Measurements from ENCODE around the gene PTCH2.
"Not testable (repeated sequence)": the region's sequence is repeated elsewhere in the genome, so short reads cannot be mapped to it uniquely, and the experiment has no call there.

The PTCH2 gene

GRCh38 chr1:44801491-44802305 is 41.4 kb downstream of the PTCH2 start:
- H3K9me3 ChIP-seq (ENCODE audit: control insufficient read depth in 2 of 2, low read length in 2 of 2), result no peaks in the 10 kb centered on the region
- peak overlapping the region; percentile 39 to 47 for H3K9ac ChIP-seq (ENCODE audit: low read length in 2 of 2)
- H3K4me1 ChIP-seq (ENCODE audit: control insufficient read depth, insufficient read depth, low read length), result peaks cover 42% of the 10 kb centered on the region
- peak overlapping the region; percentile 60 to 63 for H3K4me3 ChIP-seq (ENCODE audit: low read length in 2 of 2)
- no peak overlapping the region for H3K27ac ChIP-seq (ENCODE audit: low read length)
- no peaks in the 10 kb centered on the region for H3K27me3 ChIP-seq (ENCODE audit: control insufficient read depth in 1 of 2, insufficient read depth in 2 of 2, low read length in 2 of 2)
- H3K36me3 ChIP-seq (ENCODE audit: control insufficient read depth in 2 of 2, insufficient read depth in 2 of 2, low read length in 2 of 2), result peaks cover 9 to 18% of the 10 kb centered on the region in 2 donors

GRCh38 chr1:44799770-44800584 is 43.1 kb downstream of the PTCH2 start, which contains the start of gene PLK3:
Gene PLK3, plus strand, starts transcription at chr1:44800377. Its CDS starts 87 bp downstream, at chr1:44800464.
- no peaks in the 10 kb centered on the region for H3K9me3 ChIP-seq (ENCODE audit: control insufficient read depth in 2 of 2, low read length in 2 of 2)
- peak within 1 kb of the TSS; percentile 63 to 82 for H3K4me3 ChIP-seq (ENCODE audit: low read length in 2 of 2)
- H3K27ac ChIP-seq (ENCODE audit: low read length), result peak within 1 kb of the TSS; percentile 82
- no peaks in the 10 kb centered on the region for H3K27me3 ChIP-seq (ENCODE audit: control insufficient read depth in 1 of 2, insufficient read depth in 2 of 2, low read length in 2 of 2)
- peak within 1 kb of the TSS; percentile 73 to 81 for H3K9ac ChIP-seq (ENCODE audit: low read length in 2 of 2)
- H3K4me1 ChIP-seq (ENCODE audit: control insufficient read depth, insufficient read depth, low read length), result peaks cover 28% of the 10 kb centered on the region
- peaks cover 7 to 11% of the 10 kb centered on the region in 2 donors for H3K36me3 ChIP-seq (ENCODE audit: control insufficient read depth in 2 of 2, insufficient read depth in 2 of 2, low read length in 2 of 2)

GRCh38 chr1:44798481-44799365 is 44.3 kb downstream of the PTCH2 start:
- peaks cover 23% of the 10 kb centered on the region for H3K4me1 ChIP-seq (ENCODE audit: control insufficient read depth, insufficient read depth, low read length)
- no peak overlapping the region for H3K27ac ChIP-seq (ENCODE audit: low read length)

GRCh38 chr1:44797886-44798285 is 45.2 kb downstream of the PTCH2 start:
- H3K4me1 ChIP-seq (ENCODE audit: control insufficient read depth, insufficient read depth, low read length), result peaks cover 21% of the 10 kb centered on the region
- H3K27ac ChIP-seq (ENCODE audit: low read length); H3K4me3 ChIP-seq (ENCODE audit: low read length in 2 of 2); H3K36me3 ChIP-seq (ENCODE audit: control insufficient read depth in 2 of 2, insufficient read depth in 2 of 2, low read length in 2 of 2); H3K9ac ChIP-seq (ENCODE audit: low read length in 2 of 2); H3K27me3 ChIP-seq (ENCODE audit: control insufficient read depth in 1 of 2, insufficient read depth in 2 of 2, low read length in 2 of 2); H3K9me3 ChIP-seq (ENCODE audit: control insufficient read depth in 2 of 2, low read length in 2 of 2): not testable (repeated sequence)

More at GRCh38 chr1:44798481-44799365, 44.3 kb downstream of the PTCH2 start:
- H3K27me3 ChIP-seq (ENCODE audit: control insufficient read depth in 1 of 2, insufficient read depth in 2 of 2, low read length in 2 of 2), result no peaks in the 10 kb centered on the region
- H3K4me3 ChIP-seq (ENCODE audit: low read length in 2 of 2), result no peak overlapping the region
- H3K36me3 ChIP-seq (ENCODE audit: control insufficient read depth in 2 of 2, insufficient read depth in 2 of 2, low read length in 2 of 2), result peaks cover 6% of the 10 kb centered on the region in 2 donors
- H3K9ac ChIP-seq (ENCODE audit: low read length in 2 of 2), result peak overlapping the region; percentile 29 to 81
- no peaks in the 10 kb centered on the region for H3K9me3 ChIP-seq (ENCODE audit: control insufficient read depth in 2 of 2, low read length in 2 of 2)

GRCh38 chr1:44792736-44793502 is 50.1 kb downstream of the PTCH2 start:
- H3K9ac ChIP-seq (ENCODE audit: low read length in 2 of 2), result no peak overlapping the region
- no peak overlapping the region for H3K4me3 ChIP-seq (ENCODE audit: low read length in 2 of 2)
- no peak overlapping the region for H3K27ac ChIP-seq (ENCODE audit: low read length)
- no peaks in the 10 kb centered on the region for H3K9me3 ChIP-seq (ENCODE audit: control insufficient read depth in 2 of 2, low read length in 2 of 2)
- H3K27me3 ChIP-seq (ENCODE audit: control insufficient read depth in 1 of 2, insufficient read depth in 2 of 2, low read length in 2 of 2), result no peaks in the 10 kb centered on the region
- no peaks in the 10 kb centered on the region for H3K4me1 ChIP-seq (ENCODE audit: control insufficient read depth, insufficient read depth, low read length)
- H3K36me3 ChIP-seq (ENCODE audit: control insufficient read depth in 2 of 2, insufficient read depth in 2 of 2, low read length in 2 of 2), result no peaks in the 10 kb centered on the region

- H3K27me3 ChIP-seq (ENCODE audit: control insufficient read depth in 1 of 2, insufficient read depth in 2 of 2, low read length in 2 of 2), result no peaks in the 10 kb centered on the region
- H3K36me3 ChIP-seq (ENCODE audit: control insufficient read depth in 2 of 2, insufficient read depth in 2 of 2, low read length in 2 of 2), result no peaks in the 10 kb centered on the region
- H3K27ac ChIP-seq (ENCODE audit: low read length), result no peak overlapping the region
- no peak overlapping the region for H3K9ac ChIP-seq (ENCODE audit: low read length in 2 of 2)
- H3K4me1 ChIP-seq (ENCODE audit: control insufficient read depth, insufficient read depth, low read length), result peaks cover 7% of the 10 kb centered on the region
- no peak overlapping the region for H3K4me3 ChIP-seq (ENCODE audit: low read length in 2 of 2)
- H3K9me3 ChIP-seq (ENCODE audit: control insufficient read depth in 2 of 2, low read length in 2 of 2), result no peaks in the 10 kb centered on the region
Measured at GRCh38 chr1:44790968-44791801, 51.9 kb downstream of the PTCH2 start.

GRCh38 chr1:44788120-44788860 is 54.8 kb downstream of the PTCH2 start, which contains the start of gene BEST4:
Gene BEST4, minus strand, starts transcription at chr1:44788170. Its CDS starts 465 bp downstream, at chr1:44787705.
- Histone ChIP-seq H3K27me3 (ENCODE audit: control insufficient read depth in 1 of 2, insufficient read depth in 2 of 2, low read length in 2 of 2) (no peaks in the 10 kb centered on the region), H3K4me1 (ENCODE audit: control insufficient read depth, insufficient read depth, low read length) (peaks cover 32% of the 10 kb centered on the region), H3K9ac (ENCODE audit: low read length in 2 of 2) (no peak within 1 kb of the TSS), H3K36me3 (ENCODE audit: control insufficient read depth in 2 of 2, insufficient read depth in 2 of 2, low read length in 2 of 2) (no peaks in the 10 kb centered on the region), H3K9me3 (ENCODE audit: control insufficient read depth in 2 of 2, low read length in 2 of 2) (no peaks in the 10 kb centered on the region), H3K4me3 (ENCODE audit: low read length in 2 of 2) (no peak within 1 kb of the TSS), H3K27ac (ENCODE audit: low read length) (no peak within 1 kb of the TSS)

GRCh38 chr1:44787506-44787905 is 55.5 kb downstream of the PTCH2 start:
- H3K4me3 ChIP-seq (ENCODE audit: low read length in 2 of 2), result no peak overlapping the region
- no peak overlapping the region for H3K9ac ChIP-seq (ENCODE audit: low read length in 2 of 2)
- H3K27me3 ChIP-seq (ENCODE audit: control insufficient read depth in 1 of 2, insufficient read depth in 2 of 2, low read length in 2 of 2), result no peaks in the 10 kb centered on the region
- no peak overlapping the region for H3K27ac ChIP-seq (ENCODE audit: low read length)
- no peaks in the 10 kb centered on the region for H3K36me3 ChIP-seq (ENCODE audit: control insufficient read depth in 2 of 2, insufficient read depth in 2 of 2, low read length in 2 of 2)
- H3K9me3 ChIP-seq (ENCODE audit: control insufficient read depth in 2 of 2, low read length in 2 of 2), result no peaks in the 10 kb centered on the region
- peaks cover 32% of the 10 kb centered on the region for H3K4me1 ChIP-seq (ENCODE audit: control insufficient read depth, insufficient read depth, low read length)
